WTC11 (cell line): ENCODE measurements around the gene CDIP1. TPM values are rescaled to one million over a fixed set of nuclear protein-coding genes. Genes with fewer than 3 reads are reported as not detected.

Experiments
- ATAC-seq: fragments of 200-7000 bp; cut with Tn5 transposase; 2 replicates; pipeline ENCODE4 v1.10.0; 2021; ENCODE audit warnings: mild to moderate bottlenecking, moderate library complexity
- CTCF ChIA-PET: fragments of 300-600 bp; sonication (Branson Sonifier 250); formaldehyde crosslinking; loops from one replicate; lab custom pipeline; 2021; ENCODE audit warnings: antibody characterized with exemption; lab: Charles Lee
- POLR2A ChIA-PET: fragments of 350-600 bp; sonication (Branson Sonifier 250); formaldehyde crosslinking; loops from one replicate; lab custom pipeline; 2021; ENCODE audit warnings: antibody characterized with exemption; lab: Charles Lee
- DNase-seq: peaks from one replicate; pipeline ENCODE4 v3.0.0; 2021; ENCODE audit warnings: low spot score
- H3K27ac Mint-ChIP-seq: 2 replicates; pipeline ENCODE4 v1.8.0; 2021; ENCODE audit warnings: mixed read lengths
- H3K27me3 Mint-ChIP-seq: 2 replicates; pipeline ENCODE4 v1.8.0; 2021; ENCODE audit warnings: low read depth, mild to moderate bottlenecking, moderate library complexity, mixed read lengths
- H3K36me3 Mint-ChIP-seq: 2 replicates; pipeline ENCODE4 v1.8.0; 2021; ENCODE audit warnings: mixed read lengths
- H3K4me1 Mint-ChIP-seq: 2 replicates; pipeline ENCODE4 v1.8.0; 2022; ENCODE audit warnings: mixed read lengths
- H3K4me3 Mint-ChIP-seq: 2 replicates; pipeline ENCODE4 v1.8.0; 2021; ENCODE audit warnings: mild to moderate bottlenecking, moderate library complexity, mixed read lengths
- H3K9me3 Mint-ChIP-seq: 2 replicates; pipeline ENCODE4 v1.8.0; 2021; ENCODE audit warnings: mixed read lengths
- ARID4B ChIP-seq: sonication (generic); formaldehyde crosslinking; IDR thresholded peaks from 2 replicates; pipeline ENCODE4 v1.8.0; 2023; ENCODE audit warnings: missing genetic modification reagents, mild to moderate bottlenecking, borderline replicate concordance
- CREB1 ChIP-seq: sonication (generic); formaldehyde crosslinking; IDR thresholded peaks from 2 replicates; pipeline ENCODE4 v1.8.0; 2023; ENCODE audit warnings: mild to moderate bottlenecking, missing genetic modification reagents
- CREM ChIP-seq: sonication (generic); formaldehyde crosslinking; IDR thresholded peaks from 2 replicates; pipeline ENCODE4 v1.8.1; 2022; ENCODE audit warnings: mild to moderate bottlenecking, missing genetic modification reagents, moderate library complexity
- NR2C2 ChIP-seq: sonication (generic); formaldehyde crosslinking; IDR thresholded peaks from 2 replicates; pipeline ENCODE4 v1.8.0; 2022; ENCODE audit warnings: mild to moderate bottlenecking, missing genetic modification reagents
- NR3C1 ChIP-seq: sonication (generic); formaldehyde crosslinking; conservative IDR thresholded peaks from 2 replicates; pipeline ENCODE4 v1.8.1; 2023; ENCODE audit warnings: low read depth, mild to moderate bottlenecking, missing genetic modification reagents
- PRDM15 ChIP-seq: sonication (generic); formaldehyde crosslinking; IDR thresholded peaks from 2 replicates; pipeline ENCODE4 v1.8.0; 2022; ENCODE audit warnings: missing genetic modification reagents
- RORB ChIP-seq: fragments of 250-450 bp; sonication (Bioruptor Pico); IDR thresholded peaks from 2 replicates; pipeline ENCODE4 v1.9.0; 2021; ENCODE audit warnings: mild to moderate bottlenecking
- SMAD4 ChIP-seq: sonication (generic); formaldehyde crosslinking; IDR thresholded peaks from 2 replicates; pipeline ENCODE4 v1.8.0; 2022; ENCODE audit warnings: mild to moderate bottlenecking, missing genetic modification reagents
- TEAD1 ChIP-seq: sonication (generic); formaldehyde crosslinking; IDR thresholded peaks from 2 replicates; pipeline ENCODE4 v1.8.0; 2022; ENCODE audit warnings: mild to moderate bottlenecking, missing genetic modification reagents
- TP53 ChIP-seq: sonication (generic); formaldehyde crosslinking; IDR thresholded peaks from 2 replicates; pipeline ENCODE4 v1.8.1; 2023; ENCODE audit warnings: mild to moderate bottlenecking, missing genetic modification reagents
- USF1 ChIP-seq: sonication (generic); formaldehyde crosslinking; IDR thresholded peaks from 2 replicates; pipeline ENCODE4 v1.8.0; 2022; ENCODE audit warnings: mild to moderate bottlenecking, missing genetic modification reagents
- ZNF396 ChIP-seq: fragments of 250-450 bp; sonication (Bioruptor Pico); IDR thresholded peaks from 2 replicates; pipeline ENCODE4 v1.8.0; 2021; ENCODE audit warnings: mild to moderate bottlenecking, moderate library complexity, borderline replicate concordance
- ZNF423 ChIP-seq: fragments of 250-450 bp; sonication (Bioruptor Pico); IDR thresholded peaks from 2 replicates; pipeline ENCODE4 v2.1.2; 2022; ENCODE audit warnings: mild to moderate bottlenecking, moderate library complexity
- ZNF532 ChIP-seq: fragments of 250-450 bp; sonication (Bioruptor Pico); IDR thresholded peaks from 2 replicates; pipeline ENCODE4 v1.9.0; 2021; ENCODE audit warnings: mild to moderate bottlenecking, borderline replicate concordance
- total RNA-seq: library from RNA; stranded (reverse); gene quantifications from 3 replicates; pipeline ENCODE4 v1.2.3, GENCODE V29; 2021
- TF ChIP-seq, protein P1 (sequence below): sonication (generic); formaldehyde crosslinking; conservative IDR thresholded peaks from 2 replicates; pipeline ENCODE4 v1.8.1; 2023; ENCODE audit warnings: mild to moderate bottlenecking, low read depth, missing genetic modification reagents, moderate library complexity
- TF ChIP-seq, protein P2 (sequence below): fragments of 200-600 bp; IDR thresholded peaks from 2 replicates; pipeline ENCODE4 v1.8.0; 2022; ENCODE audit warnings: antibody characterized with exemption
- TF ChIP-seq, protein P3 (sequence below): sonication (generic); formaldehyde crosslinking; IDR thresholded peaks from 2 replicates; pipeline ENCODE4 v1.8.0; 2022; ENCODE audit warnings: mild to moderate bottlenecking, missing genetic modification reagents
- TF ChIP-seq, protein P4 (sequence below): sonication (generic); formaldehyde crosslinking; IDR thresholded peaks from 2 replicates; pipeline ENCODE4 v1.8.1; 2023; ENCODE audit warnings: mild to moderate bottlenecking, missing genetic modification reagents

Gene CDIP1
- total RNA-seq, 1 experiment from 2014 or later = 68.9 TPM

DNA sequence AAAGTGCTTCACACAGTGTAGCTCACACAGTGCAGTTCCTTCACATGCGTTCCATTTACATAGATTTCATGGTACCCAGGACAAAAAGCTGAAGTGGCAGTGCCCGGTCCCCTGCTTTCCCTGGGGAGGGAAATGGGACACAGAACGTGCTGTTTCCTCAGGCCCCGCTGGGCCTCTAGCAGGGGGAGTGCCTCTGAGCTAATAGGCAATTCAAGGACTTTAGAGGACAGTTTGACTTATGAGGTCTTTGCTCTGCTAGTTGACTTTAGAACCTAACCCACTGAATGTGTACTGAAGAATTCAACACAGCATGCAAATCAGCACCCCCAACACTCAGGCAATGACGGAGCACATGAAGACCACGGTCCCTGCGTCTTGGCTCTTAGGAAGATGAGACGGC, 6.8 kb downstream of the CDIP1 start:
- CTCF ChIA-PET = interaction anchor here (1.6 kb wide), 2 partner anchors 17 to 26 kb away, joined by 4 to 5 read pairs; no protein-coding TSS in a partner anchor
- Mint-ChIP-seq H3K4me3 (no peak overlapping the region), H3K9me3 (no peaks in the 10 kb centered on the region), H3K27me3 (no peaks in the 10 kb centered on the region), H3K36me3 (peaks cover 31% of the 10 kb centered on the region), H3K4me1 (peaks cover 45% of the 10 kb centered on the region), H3K27ac (no peak overlapping the region)
- POLR2A ChIA-PET = no interaction called here
- DNase-seq = no peak
- no peak for ATAC-seq
- TF ChIP-seq PRDM15 (no peak), NR3C1 (CRISPR knock-in tag) (no peak), CREB1 (CRISPR knock-in tag) (no peak), ARID4B (no peak), RORB (no peak), CREM (no peak), TP53 (CRISPR knock-in tag) (no peak), ZNF532 (CRISPR knock-in tag) (no peak), ZNF423 (CRISPR knock-in tag) (no peak), SMAD4 (CRISPR knock-in tag) (no peak), ZNF396 (CRISPR knock-in tag) (no peak), TEAD1 (CRISPR knock-in tag) (no peak), NR2C2 (CRISPR knock-in tag) (no peak), USF1 (CRISPR knock-in tag) (no peak)
- TF ChIP-seq, protein P1, sequence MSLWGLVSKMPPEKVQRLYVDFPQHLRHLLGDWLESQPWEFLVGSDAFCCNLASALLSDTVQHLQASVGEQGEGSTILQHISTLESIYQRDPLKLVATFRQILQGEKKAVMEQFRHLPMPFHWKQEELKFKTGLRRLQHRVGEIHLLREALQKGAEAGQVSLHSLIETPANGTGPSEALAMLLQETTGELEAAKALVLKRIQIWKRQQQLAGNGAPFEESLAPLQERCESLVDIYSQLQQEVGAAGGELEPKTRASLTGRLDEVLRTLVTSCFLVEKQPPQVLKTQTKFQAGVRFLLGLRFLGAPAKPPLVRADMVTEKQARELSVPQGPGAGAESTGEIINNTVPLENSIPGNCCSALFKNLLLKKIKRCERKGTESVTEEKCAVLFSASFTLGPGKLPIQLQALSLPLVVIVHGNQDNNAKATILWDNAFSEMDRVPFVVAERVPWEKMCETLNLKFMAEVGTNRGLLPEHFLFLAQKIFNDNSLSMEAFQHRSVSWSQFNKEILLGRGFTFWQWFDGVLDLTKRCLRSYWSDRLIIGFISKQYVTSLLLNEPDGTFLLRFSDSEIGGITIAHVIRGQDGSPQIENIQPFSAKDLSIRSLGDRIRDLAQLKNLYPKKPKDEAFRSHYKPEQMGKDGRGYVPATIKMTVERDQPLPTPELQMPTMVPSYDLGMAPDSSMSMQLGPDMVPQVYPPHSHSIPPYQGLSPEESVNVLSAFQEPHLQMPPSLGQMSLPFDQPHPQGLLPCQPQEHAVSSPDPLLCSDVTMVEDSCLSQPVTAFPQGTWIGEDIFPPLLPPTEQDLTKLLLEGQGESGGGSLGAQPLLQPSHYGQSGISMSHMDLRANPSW (CRISPR knock-in tag) = no peak
- TF ChIP-seq, protein P2, sequence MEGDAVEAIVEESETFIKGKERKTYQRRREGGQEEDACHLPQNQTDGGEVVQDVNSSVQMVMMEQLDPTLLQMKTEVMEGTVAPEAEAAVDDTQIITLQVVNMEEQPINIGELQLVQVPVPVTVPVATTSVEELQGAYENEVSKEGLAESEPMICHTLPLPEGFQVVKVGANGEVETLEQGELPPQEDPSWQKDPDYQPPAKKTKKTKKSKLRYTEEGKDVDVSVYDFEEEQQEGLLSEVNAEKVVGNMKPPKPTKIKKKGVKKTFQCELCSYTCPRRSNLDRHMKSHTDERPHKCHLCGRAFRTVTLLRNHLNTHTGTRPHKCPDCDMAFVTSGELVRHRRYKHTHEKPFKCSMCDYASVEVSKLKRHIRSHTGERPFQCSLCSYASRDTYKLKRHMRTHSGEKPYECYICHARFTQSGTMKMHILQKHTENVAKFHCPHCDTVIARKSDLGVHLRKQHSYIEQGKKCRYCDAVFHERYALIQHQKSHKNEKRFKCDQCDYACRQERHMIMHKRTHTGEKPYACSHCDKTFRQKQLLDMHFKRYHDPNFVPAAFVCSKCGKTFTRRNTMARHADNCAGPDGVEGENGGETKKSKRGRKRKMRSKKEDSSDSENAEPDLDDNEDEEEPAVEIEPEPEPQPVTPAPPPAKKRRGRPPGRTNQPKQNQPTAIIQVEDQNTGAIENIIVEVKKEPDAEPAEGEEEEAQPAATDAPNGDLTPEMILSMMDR = no peak
- TF ChIP-seq, protein P3, sequence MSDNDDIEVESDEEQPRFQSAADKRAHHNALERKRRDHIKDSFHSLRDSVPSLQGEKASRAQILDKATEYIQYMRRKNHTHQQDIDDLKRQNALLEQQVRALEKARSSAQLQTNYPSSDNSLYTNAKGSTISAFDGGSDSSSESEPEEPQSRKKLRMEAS = no peak
- TF ChIP-seq, protein P4, sequence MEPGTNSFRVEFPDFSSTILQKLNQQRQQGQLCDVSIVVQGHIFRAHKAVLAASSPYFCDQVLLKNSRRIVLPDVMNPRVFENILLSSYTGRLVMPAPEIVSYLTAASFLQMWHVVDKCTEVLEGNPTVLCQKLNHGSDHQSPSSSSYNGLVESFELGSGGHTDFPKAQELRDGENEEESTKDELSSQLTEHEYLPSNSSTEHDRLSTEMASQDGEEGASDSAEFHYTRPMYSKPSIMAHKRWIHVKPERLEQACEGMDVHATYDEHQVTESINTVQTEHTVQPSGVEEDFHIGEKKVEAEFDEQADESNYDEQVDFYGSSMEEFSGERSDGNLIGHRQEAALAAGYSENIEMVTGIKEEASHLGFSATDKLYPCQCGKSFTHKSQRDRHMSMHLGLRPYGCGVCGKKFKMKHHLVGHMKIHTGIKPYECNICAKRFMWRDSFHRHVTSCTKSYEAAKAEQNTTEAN (CRISPR knock-in tag) = no peak
